HG02970 (cell line): Measurements from ENCODE around the gene ORM2.
"Not testable (repeated sequence)": the region's sequence is repeated elsewhere in the genome, so short reads cannot be mapped to it uniquely, and the experiment has no call there.

Source experiments
- ATAC-seq: cut with Tn5 transposase; IDR thresholded peaks from one replicate; pipeline ENCODE4 v1.9.1; 2021; ENCODE audit warnings: mild to moderate bottlenecking, moderate library complexity, moderate number of reproducible peaks; ENCODE audit not compliant: unreplicated experiment, low FRiP score

ORM2 gene

GRCh38 chr9:114328937-114329624 is 588 bp upstream of the ORM2 start:
- not testable (repeated sequence) for ATAC-seq

GRCh38 chr9:114330636-114331035 is 967 bp downstream of the ORM2 start:
- no peak for ATAC-seq

DNA sequence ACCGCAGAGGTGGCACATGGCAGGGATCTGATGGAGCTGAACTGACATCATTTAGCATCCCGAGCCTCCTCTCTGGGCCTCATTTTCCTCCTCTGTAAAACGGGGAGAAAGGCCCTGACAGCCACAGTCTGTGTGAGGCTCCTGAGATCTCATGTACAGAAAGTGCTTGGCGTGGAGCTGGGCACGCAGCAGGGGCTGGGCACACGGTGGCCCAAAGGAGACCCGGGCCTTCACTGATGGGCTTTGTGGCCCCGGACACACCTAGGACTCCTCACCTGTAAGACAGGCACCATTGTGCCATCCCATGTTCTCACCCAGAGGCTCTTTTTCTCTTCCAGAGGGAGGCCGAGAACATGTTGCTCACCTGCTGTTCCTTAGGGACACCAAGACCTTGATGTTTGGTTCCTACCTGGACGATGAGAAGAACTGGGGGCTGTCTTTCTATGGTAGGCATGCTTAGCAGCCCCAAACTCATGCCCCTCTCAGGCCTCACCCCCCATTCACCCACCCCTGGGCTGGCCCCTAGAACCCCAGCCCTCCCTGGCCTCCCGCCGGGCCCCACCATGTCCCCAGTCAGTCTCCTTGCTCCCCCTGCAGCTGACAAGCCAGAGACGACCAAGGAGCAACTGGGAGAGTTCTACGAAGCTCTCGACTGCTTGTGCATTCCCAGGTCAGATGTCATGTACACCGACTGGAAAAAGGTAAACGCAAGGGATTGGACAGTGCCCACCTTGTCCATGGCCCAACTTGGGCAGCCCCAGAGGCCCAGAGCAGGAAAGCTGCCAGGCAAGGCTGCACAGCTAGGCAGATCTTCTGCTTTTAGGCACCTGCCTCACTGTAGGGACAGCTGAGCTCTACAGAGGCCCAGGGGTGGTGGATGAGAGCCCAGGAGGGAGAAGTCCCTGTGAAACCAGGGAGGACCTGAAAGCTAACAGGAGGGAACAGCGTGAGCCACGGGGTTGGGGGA is 1.8 kb downstream of the ORM2 start:
- not testable (repeated sequence) for ATAC-seq

GRCh38 chr9:114332474-114333040 is 2.9 kb downstream of the ORM2 start:
- not testable (repeated sequence) for ATAC-seq

- not testable (repeated sequence) for ATAC-seq
Measured at GRCh38 chr9:114333718-114334117, 4.0 kb downstream of the ORM2 start.

GRCh38 chr9:114334490-114334889 is 4.8 kb downstream of the ORM2 start:
- no peak for ATAC-seq

DNA sequence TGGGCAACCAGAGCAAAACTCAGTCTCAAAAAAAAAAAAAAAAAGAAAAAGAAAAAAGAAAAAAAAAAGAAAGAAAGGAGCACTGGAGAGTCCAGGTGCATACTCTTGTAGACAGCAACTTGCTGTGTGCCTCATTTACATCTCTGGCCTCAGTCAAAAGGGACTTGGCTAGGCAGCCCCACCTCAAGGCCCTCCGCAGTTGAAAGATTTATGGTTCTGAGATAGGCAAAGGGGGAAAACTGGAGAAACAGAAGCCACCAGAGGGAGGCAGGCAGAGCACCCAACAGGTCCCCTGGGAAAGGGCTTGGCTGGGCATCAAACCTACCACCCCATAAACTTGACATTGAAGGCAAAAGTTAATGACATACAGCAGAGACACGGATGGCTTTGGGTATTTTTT is 6.1 kb downstream of the ORM2 start:
- ATAC-seq: no peak

- ATAC-seq: no peak
Measured at GRCh38 chr9:114336157-114336556, 6.5 kb downstream of the ORM2 start.

GRCh38 chr9:114336699-114337395 is 7.2 kb downstream of the ORM2 start:
- no peak for ATAC-seq

DNA sequence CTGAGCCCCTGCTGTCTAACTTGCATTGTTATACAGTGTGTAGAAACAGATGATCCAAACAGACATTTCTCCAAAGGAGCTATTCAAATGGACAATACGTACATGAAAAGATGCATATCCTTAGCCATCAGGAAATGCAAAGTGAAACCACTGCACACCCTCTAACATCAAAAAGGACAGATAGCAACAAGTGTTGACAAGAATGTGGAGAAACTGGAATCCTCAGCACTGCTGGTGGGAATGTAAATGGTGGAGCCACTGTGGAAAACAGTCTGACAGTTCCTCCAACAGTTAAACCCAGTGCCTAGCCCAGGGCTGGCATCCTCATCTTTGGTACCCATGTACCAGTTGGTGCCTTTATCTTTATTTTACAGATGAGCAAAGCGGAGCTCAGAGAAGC is 8.5 kb downstream of the ORM2 start:
- no peak for ATAC-seq

DNA sequence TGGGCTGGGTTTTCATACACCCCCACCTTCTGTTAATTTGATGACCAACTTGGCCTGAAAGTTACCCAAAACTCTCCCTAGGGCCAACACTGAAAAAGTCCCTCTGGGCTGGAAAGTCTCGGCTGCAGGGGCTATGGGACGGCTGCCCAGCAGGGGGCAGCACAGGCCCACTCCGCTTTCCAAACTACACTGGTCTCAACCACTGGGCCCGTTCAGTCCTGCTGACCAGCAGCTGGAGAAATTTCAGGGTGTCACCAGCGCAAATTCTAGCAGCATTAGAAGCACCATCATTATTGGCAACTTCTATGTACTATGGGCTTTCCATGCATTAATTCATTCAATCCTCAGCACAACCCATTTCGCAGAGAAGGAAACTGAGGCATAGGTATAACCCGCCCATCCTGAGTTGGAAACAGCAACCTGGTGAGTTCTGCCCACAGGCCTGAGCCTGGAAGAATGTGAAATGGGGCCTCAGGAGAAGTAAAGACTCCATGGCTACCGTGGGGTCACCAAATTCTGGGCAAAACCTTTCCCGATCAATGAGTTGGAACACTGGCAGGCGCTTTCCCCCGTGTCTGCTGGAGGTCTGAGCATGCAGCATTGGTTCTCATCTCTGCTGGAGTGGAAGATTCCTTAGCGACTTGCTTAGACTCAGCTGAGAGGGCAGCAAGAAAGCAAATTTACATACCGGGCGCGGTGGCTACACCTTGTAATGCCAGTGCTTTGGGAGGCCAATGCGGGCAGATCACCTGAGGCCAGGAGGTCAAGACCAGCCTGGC is 9.7 kb downstream of the ORM2 start:
- no peak for ATAC-seq

- ATAC-seq: no peak
Measured at GRCh38 chr9:114341152-114341830, 11.6 kb downstream of the ORM2 start.

DNA sequence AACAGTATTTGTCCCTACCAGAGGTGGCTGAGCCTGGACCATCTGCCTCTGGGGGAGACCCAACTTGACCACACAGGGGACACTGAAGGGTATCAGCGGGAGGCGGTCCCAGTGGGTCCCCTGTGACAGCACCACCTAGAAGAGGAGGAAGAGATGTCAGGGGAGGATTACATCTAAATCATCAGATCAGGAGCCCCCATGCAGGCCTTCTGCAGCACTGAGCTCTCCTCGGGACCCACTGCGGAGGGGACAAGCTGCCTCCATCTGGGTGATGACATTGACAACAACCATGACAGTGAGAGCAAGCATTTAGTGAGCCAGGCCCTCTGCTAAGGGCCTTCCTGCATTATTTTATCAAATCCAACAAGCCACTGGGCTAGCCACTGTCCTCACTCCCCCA is 12.3 kb downstream of the ORM2 start:
- no peak for ATAC-seq

- ATAC-seq: no peak
Measured at GRCh38 chr9:114342755-114343440, 13.2 kb downstream of the ORM2 start.

DNA sequence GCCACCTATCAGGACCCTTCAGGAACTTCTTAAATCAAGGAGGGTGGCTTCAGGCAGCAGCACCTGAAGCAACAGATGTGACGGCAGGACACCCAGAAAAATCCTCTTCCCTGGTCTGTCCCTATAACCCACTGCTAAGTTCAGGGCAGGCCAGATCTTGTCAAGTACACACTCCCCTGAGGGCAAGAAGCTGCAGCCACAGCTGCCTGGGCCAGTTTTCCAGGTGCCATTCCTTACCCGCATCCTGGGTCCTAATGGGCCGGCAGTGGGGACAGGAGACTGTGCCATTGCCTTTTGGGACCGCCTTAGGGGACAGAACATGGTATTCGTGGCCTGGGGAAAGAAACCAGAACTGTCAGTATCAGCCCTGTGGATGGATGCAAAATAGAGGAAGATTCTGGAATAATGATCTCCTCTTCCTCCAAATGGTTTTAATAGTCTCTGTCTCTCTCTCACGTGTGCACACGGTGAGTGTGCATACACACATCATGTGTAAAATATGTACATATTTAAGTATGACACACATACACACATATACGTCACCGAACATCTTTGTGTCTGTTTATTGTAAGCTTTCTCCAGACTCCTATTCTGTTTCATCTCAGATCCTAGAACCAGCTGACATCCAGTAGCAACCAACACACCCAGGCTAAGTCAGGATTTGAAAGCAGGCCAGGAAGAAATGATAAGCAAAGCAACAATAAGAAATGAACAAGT is 14.0 kb downstream of the ORM2 start:
- no peak for ATAC-seq

- no peak for ATAC-seq
Measured at GRCh38 chr9:114344188-114344566, 14.5 kb downstream of the ORM2 start.

- ATAC-seq: no peak
Measured at GRCh38 chr9:114344692-114345091, 15.0 kb downstream of the ORM2 start.

DNA sequence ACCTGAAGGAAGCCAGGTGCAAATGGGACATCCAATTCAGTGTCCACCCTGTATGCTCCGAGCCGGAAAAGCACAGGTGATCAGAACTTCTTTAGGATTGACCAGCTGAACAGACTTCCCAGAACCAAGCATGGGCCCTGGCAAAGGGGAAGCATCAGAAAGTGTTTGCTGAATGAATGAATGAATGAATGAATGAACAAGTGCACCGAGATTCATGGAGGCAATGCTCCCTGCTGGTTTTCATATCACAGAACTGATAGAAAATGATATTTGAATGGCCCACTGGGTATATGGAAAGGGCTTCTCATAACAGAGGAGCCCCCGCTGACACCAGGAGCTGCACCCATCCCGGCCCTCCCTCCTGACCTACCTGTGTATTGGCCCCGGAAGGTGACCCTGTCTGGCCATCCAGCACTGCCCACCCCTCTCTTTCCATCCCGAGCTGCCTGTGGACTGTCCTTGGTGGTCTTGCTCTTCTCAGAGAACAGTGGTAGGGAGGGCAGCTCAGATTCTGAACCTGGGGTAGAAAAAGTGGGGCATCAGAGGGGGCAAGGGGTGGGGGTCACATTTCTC is 15.9 kb downstream of the ORM2 start:
- no peak for ATAC-seq
